IPS-18c (cell line): ENCODE data around the gene AKAP13.

ENCODE experiments used
- H3K4me3 ChIP-seq: 2 replicates; pipeline ENCODE4 v1.7.0; 2013; ENCODE audit warnings: low read depth, mild to moderate bottlenecking, low read length, moderate library complexity; ENCODE audit not compliant: insufficient read depth
- H3K9me3 ChIP-seq: one replicate; pipeline ENCODE4 v1.6.1; 2013; ENCODE audit warnings: mild to moderate bottlenecking, low read length, moderate library complexity; ENCODE audit not compliant: control insufficient read depth, insufficient read depth

AKAP13 gene

DNA sequence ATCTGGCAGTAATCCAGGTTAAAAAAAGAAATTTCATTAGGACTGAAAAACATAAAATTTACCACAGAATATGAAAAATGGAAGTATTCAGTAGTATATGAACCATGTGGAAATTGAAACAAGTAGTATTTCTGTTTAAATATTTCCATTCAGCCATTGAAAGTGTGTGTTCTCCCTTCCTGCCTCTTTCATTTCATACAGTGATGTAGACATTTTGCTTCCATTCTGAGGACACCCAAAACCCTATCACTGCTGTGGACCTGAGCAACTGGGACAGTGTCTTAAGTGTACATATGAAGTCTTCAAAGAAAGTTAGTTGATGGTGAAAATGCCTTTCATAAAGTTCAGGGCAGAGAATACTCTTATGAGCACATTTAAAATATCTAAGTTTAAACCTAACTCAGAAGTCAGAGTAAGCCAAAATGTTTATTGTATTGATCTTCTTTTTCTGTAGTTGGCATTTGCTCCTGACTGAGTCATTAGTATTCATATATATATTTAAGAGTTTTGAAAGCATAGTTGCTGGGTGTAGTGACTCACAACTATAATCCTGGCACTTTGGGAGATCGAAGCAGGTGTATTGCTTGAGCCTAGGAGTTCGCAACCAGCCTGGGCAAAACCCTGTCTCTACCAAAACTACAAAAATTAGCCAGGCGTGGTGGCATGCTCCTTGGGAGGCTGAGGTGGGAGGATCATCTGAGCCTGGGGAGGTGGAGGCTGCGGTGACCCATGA, 215.6 kb downstream of the AKAP13 start:
- H3K4me3 ChIP-seq, result no peak overlapping the region
- H3K9me3 ChIP-seq, result no peaks in the 10 kb centered on the region

DNA sequence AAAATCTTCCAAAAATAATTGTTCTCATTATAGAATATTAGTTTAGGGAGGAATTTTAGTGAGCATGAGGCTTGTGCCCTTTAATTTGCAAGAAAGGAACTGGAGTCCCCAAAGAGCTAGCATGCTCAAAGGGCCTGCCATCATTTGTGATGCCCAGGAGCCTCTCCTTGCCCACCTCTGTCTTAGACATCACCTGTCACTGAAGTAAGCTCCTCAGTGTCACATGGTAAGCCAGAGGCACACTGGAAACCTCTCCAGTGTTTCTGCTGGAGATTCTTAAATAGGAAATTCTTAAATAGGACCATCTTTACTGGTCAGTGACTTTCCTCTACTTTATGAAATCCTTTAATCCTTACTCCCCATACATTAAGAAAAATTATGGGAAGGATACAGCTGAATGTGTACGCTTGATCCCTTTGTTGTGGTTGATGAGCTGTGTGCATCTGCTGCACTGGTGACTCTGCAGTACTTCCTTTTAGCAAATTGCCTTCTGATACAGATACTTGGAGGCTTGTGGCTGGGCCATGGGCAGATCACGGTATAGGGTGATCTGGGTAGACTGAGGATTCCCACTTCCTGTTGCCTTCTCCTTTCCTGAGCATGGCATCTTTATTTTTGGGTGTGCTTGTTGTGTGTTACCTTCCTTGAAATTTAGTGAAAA, 216.9 kb downstream of the AKAP13 start:
- Histone ChIP-seq H3K4me3 (no peak overlapping the region), H3K9me3 (no peaks in the 10 kb centered on the region)

DNA sequence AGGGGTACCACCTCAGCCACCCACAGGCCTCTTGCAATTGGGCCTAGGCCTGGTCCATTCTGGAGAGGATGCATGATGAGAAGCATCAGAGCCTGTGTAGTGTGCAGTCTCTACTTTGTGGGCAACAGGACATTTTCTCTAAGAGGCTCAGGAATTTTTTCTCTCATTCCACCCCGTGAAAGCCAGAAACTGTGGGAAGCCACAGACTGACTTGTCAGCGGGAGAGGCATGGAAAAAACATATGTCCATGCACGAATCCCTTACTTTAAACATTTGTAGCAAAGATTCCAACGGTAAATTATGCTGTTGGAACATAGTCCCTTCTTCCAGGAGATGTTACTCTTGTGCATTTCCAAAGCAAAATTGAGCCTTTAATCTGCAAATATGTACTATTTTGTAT, 217.8 kb downstream of the AKAP13 start:
- Histone ChIP-seq H3K4me3 (no peak overlapping the region), H3K9me3 (no peaks in the 10 kb centered on the region)

DNA sequence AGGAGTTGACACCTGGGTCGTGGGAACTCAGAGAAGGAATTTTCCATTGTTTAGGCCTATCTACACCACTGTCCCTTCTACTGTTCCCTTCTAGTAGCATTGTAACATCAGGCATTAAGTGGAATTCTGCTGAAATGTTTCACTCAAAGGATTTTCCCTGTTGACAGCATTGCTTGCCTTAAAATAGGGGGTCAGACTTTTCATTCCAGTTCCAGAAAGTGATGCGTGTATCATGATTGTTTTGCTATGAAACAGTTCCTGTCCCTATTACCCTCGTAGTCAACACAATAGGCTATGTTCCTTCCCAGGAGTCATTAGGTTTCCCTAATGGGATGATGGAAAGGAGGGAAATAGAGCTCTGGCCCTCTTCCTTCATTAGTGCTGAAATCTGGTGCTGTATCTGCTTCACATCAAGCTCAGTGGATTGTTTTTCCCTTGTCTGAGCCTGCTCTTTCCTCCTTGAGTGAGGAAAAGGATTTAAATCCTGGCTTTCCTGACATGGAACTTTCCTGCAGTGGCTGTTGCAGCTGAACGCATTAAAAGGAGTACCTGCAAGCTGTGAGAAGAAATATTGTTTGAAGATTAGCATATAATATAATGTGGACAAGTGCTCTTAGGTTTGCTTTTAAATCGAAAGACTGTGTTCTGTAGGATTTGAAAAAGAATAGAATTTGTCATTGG, 218.5 kb downstream of the AKAP13 start:
- H3K9me3 ChIP-seq, result no peaks in the 10 kb centered on the region
- no peak overlapping the region for H3K4me3 ChIP-seq

DNA sequence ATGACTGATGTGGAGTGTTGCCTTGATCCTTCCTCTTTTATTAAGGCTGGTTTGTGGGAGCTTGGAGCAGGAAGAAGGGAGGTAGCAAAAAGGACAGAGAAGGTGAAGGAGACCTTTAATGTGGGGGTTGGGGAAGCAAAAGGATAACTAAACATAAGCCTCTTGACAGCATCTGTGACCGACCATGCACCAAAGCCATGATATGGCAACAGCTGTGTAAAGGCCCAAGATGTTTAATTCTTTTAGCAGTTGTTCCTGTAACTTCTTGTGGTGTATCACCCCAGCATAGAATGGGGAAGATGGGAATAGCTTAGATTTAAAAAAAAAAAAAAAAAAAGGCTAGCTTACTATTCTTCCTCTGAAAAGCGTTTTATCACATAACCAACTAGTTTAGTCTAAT, 219.6 kb downstream of the AKAP13 start:
- H3K9me3 ChIP-seq, result no peaks in the 10 kb centered on the region
- H3K4me3 ChIP-seq, result no peak overlapping the region

DNA sequence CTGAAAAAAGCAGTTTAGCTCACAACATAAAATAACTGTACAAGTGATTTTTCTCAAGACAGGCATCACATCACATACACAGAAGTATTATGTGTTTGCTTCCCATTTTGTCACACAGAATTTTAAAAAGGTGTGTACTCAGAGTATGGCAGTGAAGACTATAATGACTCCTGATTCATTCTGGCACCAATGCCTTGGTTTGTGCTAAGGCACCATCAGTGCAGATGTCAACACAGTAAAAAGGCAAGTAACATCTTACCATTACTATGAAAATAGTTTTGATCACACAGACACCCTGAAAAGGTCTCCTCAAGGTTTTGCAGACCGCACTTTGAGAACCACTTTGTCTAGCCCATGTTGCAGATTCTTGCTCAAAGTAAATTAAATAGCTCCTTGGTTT, 222.8 kb downstream of the AKAP13 start:
- no peaks in the 10 kb centered on the region for H3K9me3 ChIP-seq
- H3K4me3 ChIP-seq, result no peak overlapping the region

DNA sequence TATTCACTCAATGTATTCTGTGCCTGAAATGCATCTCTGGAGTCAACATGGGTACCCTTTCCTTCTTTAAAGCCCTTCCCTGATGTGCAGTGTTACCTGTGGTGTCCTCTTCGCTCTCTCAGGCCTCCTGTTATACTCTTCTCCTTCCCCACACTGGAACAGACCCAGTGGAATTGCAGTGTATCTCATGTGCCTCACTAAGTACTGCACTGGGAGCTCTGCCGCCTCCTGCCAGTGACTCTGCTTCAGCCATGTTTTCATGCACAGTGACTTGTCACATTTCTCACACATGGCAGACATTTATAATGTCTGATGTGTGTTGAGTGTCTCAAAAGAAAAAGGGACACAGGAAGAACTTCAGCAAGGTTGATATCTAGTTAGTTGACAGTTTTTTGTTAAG, 223.3 kb downstream of the AKAP13 start:
- H3K9me3 ChIP-seq, result no peaks in the 10 kb centered on the region
- no peak overlapping the region for H3K4me3 ChIP-seq

DNA sequence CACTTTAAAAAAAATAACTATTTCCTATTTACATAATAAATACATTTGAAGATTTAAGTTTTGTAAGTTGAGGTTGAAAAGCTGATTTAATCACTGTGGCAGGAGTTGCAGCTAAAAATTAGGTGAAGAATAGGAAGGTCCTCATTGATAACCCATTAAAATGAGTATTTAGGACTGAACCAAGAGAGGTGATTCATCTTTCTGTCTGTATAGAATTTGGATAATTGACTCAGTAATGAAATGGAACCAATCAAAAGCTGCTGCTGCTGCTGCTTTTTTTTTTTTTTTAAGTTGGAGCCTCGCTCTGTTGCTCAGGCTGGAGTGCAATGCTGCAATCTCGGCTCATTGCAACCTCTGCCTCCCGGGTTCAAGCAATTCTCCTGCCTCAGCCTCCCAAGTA, 223.8 kb downstream of the AKAP13 start:
- no peak overlapping the region for H3K4me3 ChIP-seq
- no peaks in the 10 kb centered on the region for H3K9me3 ChIP-seq

DNA sequence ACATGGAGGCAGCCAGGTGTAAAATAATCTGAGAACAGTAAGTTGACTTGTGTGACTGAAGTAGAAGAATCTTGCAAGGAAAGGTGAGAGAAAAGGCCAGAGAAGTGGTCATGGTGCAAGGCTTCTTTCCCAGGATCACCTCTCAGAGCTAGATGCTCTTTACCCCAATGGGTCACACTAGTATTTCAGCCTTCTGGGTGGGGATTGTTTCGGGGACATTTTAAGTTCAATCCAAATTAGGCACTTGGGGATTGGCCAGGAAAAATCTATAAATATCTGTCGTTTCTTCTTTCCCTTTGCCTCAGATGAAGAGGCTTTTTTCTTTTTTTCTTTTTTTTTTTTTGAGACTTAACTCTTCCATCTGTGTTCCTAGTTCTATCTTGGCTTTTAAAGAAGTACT, 226.3 kb downstream of the AKAP13 start:
- Histone ChIP-seq H3K9me3 (no peaks in the 10 kb centered on the region), H3K4me3 (no peak overlapping the region)

DNA sequence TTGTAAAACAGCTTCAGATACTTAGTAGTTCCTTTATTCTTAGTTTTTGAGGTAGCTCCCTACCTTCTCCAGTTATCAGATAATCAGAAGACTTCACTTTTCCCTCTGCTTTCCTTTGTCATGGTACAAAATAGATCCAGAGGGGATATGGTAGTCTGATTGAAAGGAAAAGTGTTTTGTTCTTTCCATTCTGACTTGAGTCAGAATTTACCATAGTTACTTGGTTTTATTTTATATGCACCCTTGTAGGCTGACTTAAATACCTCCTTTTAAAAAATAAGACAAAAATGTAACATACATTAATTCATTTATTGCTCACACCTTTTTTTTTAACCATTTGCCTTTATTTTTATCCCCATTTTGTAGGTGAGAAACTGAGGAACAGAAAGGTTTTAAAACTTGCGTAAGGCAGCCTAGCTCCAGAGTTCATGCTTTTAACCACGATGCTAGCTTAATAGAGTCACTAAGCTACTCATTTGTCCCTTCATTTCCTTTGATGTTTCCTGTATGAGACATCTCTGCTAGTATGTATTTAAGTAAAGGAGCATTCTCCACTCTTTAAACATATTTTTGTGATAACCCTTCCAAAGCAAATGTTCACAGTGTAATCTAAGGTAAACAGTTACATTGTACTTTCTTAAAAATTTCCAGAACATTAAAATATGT, 226.9 kb downstream of the AKAP13 start:
- no peak overlapping the region for H3K4me3 ChIP-seq
- no peaks in the 10 kb centered on the region for H3K9me3 ChIP-seq

DNA sequence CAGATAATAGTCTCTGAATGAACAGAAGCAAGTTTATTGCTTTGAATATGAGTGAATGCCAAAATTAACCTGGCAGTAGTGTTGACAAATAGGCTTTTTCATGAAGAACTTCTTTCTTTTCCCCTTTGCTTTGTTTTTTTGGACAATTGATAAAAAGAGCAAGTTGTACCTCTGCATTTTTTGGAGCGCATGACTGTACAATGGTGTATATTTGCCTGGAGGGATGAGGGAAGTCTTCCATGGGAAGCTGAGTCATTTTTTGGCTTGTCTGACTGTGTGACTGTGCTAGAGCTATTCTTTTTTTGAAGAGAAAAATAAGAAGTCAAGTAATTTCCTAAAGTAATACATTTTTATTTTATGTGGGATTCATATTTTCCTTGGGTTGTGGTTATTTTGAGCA, 227.4 kb downstream of the AKAP13 start:
- no peak overlapping the region for H3K4me3 ChIP-seq
- H3K9me3 ChIP-seq, result no peaks in the 10 kb centered on the region

DNA sequence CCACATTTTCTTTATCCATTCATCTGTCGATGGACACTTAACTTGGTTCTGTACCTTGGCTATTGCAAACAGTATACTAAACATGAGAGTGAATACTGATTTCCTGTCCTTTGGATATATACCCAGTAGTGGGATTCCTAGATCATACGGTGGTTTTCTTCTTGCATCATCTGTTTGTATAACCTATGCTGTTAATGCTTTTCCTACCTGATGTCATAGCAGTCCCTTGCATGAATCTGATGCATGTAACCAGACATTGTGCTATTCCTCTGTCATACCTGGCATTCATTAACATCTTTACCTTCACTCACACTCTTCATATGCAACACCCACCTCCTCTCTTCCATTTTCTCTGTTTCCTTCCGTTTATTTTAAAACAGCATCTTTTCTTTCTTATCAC, 229.1 kb downstream of the AKAP13 start:
- Histone ChIP-seq H3K4me3 (no peak overlapping the region), H3K9me3 (no peaks in the 10 kb centered on the region)

DNA sequence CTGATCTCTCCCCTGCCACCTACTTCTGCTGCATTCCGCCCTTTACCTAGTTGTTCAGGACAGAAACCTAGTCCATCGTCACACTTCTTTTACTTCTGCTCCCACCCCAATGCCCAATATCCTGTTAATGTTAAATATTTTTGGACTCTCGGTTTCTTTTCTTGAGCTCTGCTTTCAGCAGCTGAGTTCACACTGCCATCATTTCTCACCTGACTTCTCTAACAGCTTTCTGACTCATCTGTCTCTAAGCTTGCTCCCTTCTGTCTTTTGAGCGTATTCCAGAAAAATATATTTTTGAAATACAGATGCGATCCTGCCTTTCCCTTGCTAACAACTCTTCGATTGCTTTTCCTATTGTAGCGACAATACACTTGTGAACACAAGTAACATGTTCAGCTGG, 231.0 kb downstream of the AKAP13 start:
- Histone ChIP-seq H3K9me3 (no peaks in the 10 kb centered on the region), H3K4me3 (no peak overlapping the region)

DNA sequence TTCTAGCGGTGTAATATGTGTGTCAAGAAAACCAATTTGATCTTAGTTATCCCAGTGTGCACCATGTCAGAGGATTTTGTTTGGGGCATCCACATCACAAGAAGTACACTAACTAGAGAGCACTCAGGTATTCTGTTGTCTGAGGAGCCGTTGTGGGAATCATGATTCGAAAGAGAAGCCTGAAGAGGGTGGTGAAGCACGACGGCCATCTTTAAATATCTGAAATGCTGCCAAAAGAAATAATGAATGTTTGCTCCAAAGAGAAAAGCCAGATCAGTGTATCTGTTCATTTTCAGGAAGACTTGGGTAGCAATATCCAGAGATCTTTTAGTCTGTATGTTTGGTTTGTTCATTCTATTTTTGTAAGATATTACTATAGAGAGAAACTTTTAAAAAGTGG, 233.7 kb downstream of the AKAP13 start:
- no peaks in the 10 kb centered on the region for H3K9me3 ChIP-seq
- H3K4me3 ChIP-seq, result no peak overlapping the region

DNA sequence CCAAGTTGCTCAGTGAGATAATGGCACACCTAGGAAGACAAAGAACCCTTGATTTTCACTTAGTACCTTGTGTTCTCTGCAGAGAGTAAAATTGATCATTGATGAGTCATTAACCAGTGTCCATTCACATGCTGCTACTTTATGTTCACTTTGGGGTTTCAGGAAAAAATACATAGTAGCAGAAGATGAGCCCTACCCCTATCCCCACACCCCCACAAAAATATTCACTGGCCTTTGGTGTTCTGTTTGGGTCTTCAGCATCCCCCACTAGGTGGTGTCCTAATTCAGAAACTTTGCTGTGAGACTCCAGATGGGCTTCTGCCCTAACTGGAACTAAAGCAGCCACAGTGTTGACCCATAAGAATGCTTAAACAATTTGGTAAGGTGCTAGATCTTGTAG, 235.5 kb downstream of the AKAP13 start:
- Histone ChIP-seq H3K4me3 (no peak overlapping the region), H3K9me3 (no peaks in the 10 kb centered on the region)

DNA sequence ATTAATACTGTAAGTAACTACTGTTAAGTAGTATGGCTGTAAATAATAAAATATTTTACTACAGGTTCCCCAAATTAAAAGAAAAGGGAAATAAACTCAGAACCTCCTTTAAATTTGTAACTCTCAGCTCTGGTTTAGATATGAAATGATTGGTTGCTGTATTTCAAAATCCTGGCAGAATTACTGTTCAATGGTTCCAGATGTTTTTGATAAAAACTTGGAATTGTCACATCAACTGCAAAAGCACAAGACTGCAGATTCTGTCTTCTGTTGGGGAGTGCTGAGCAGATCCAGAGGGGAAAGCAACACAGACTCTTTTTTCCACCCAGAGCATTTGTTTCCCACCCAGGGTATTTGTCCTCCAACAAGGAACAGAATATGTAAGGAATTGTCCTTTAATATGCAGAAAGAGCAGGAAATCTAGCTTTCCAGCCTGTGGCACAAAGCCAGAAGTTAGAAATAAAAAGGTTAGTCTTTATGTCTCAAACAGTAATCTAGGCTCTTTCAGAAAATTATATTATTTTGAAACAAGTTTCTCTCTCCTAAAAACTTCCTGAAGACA, 236.2 kb downstream of the AKAP13 start:
- Histone ChIP-seq H3K9me3 (no peaks in the 10 kb centered on the region), H3K4me3 (no peak overlapping the region)

DNA sequence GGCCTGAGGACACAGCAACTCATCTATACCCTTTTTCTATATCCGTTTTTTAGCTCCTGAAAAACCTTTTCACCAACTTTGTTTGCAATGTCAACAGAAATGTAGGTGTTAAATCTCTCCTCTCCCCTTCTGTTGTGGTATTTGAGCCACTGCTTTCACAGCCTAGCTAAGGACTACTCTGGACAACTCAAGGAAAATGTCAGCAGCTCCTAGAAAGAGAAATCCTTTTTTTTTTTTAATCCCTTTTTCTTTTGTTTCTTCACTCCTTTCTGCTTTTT, 237.8 kb downstream of the AKAP13 start:
- no peaks in the 10 kb centered on the region for H3K9me3 ChIP-seq
- no peak overlapping the region for H3K4me3 ChIP-seq

DNA sequence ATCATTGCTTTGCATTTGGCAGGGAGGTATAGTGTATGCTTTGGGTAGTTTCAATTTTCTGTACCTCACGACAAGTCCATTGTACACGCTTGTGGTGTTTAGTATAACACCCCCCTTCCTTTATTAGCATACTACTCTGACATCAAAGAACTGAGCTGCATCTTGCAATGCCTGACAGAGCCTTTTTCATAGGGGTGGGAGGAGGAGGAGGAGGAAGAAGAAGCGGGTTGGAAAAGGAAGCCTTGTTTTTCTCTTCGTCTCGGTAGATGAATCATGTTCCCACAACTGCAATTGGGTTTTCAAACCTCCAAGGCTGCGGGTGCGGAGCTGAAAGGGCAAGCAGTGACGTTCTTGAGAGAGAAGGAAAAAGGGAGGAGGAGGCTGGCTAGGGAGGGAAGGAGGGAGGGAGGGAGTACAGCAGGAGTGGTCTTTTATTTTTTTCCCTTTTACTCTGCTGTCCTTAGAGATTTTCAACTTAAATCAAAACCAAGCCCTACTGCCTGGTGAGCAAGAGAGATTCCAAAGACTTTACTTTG, 238.6 kb downstream of the AKAP13 start:
- Histone ChIP-seq H3K9me3 (no peaks in the 10 kb centered on the region), H3K4me3 (no peak overlapping the region; the same call in 1 of the 2 replicates)
